Vagina (tissue), 2 donors: ENCODE data around the gene MRGPRF.

Experiments
- CTCF ChIP-seq, 3 experiments: fragments of 450-650 bp in 2 of 3; fragments of 200-600 bp in 1 of 3; sonication (generic) in 1 of 3; IDR thresholded peaks; one replicate each; pipeline ENCODE4 v1.5.1; 2017 to 2019; ENCODE audit warnings: antibody characterized with exemption in 3 of 3, mild to moderate bottlenecking in 2 of 3, moderate library complexity in 2 of 3
- POLR2A ChIP-seq, 2 donors: fragments of 450-650 bp; IDR thresholded peaks; one replicate each; pipeline ENCODE4 v1.6.1; 2017; ENCODE audit warnings: antibody characterized with exemption in 2 of 2, mild to moderate bottlenecking in 2 of 2, moderate library complexity in 2 of 2

- TF ChIP-seq CTCF (IDR thresholded peaks at IDR 0.05) (no peak), POLR2A (IDR thresholded peaks at IDR 0.05) (no peak)
Observed at GRCh38 chr11:68956547-68957254, 56.3 kb downstream of the MRGPRF start.
